Activated naive CD8-positive, alpha-beta T cell (primary cell): Measurements from ENCODE around the gene MCOLN1.
"Not testable (repeated sequence)": the region's sequence is repeated elsewhere in the genome, so short reads cannot be mapped to it uniquely, and the experiment has no call there.

Experiments
- H3K27ac Mint-ChIP-seq: one replicate; pipeline ENCODE4 v1.8.0; 2021; ENCODE audit warnings: mixed read lengths
- H3K27me3 Mint-ChIP-seq: one replicate; pipeline ENCODE4 v1.8.0; 2021; ENCODE audit warnings: mixed read lengths
- H3K36me3 Mint-ChIP-seq: one replicate; pipeline ENCODE4 v1.8.0; 2021; ENCODE audit warnings: mixed read lengths
- H3K4me1 Mint-ChIP-seq: one replicate; pipeline ENCODE4 v1.8.0; 2021; ENCODE audit warnings: low read depth, mixed read lengths
- H3K4me3 Mint-ChIP-seq: one replicate; pipeline ENCODE4 v1.8.0; 2021; ENCODE audit warnings: mild to moderate bottlenecking, mixed read lengths
- H3K9me3 Mint-ChIP-seq: one replicate; pipeline ENCODE4 v1.8.0; 2021; ENCODE audit warnings: low read depth, mixed read lengths

The MCOLN1 gene

GRCh38 chr19:7554990-7555864 is 32.8 kb downstream of the MCOLN1 start:
- Mint-ChIP-seq H3K4me3 (no peak overlapping the region), H3K36me3 (peaks cover 8% of the 10 kb centered on the region), H3K27ac (no peak overlapping the region), H3K27me3 (no peaks in the 10 kb centered on the region), H3K9me3 (no peaks in the 10 kb centered on the region), H3K4me1 (peaks cover 5% of the 10 kb centered on the region)

GRCh38 chr19:7556696-7557315 is 34.4 kb downstream of the MCOLN1 start:
- Mint-ChIP-seq H3K27ac (no peak overlapping the region), H3K27me3 (no peaks in the 10 kb centered on the region), H3K9me3 (no peaks in the 10 kb centered on the region), H3K4me3 (no peak overlapping the region), H3K36me3 (peaks cover 11% of the 10 kb centered on the region), H3K4me1 (peaks cover 2% of the 10 kb centered on the region)

GRCh38 chr19:7558667-7559066 is 36.2 kb downstream of the MCOLN1 start:
- Mint-ChIP-seq H3K27me3 (no peaks in the 10 kb centered on the region), H3K4me1 (no peaks in the 10 kb centered on the region), H3K36me3 (peaks cover 11% of the 10 kb centered on the region), H3K4me3 (no peak overlapping the region), H3K27ac (no peak overlapping the region), H3K9me3 (no peaks in the 10 kb centered on the region)

DNA sequence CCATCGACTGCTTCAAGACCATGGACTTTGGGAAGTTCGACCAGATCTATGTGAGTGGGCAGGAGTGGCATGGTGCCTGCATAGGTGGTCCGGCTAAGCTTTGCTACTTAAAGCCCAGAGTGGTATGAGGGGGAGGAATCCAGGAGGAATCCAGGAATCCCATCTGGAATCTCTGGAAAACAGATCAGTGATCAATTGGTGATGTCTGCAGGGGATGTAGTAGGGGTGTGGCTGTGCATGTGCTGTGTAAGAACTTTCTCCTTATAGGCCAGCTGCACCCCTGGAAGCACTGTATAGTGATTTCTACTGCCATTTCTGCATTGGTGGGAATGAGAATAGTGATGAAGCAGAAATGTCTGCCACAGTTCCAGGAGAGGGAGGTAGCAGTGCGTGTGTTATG is 36.7 kb downstream of the MCOLN1 start:
- H3K4me1 Mint-ChIP-seq: no peaks in the 10 kb centered on the region
- H3K27ac Mint-ChIP-seq: no peak overlapping the region
- H3K4me3 Mint-ChIP-seq: no peak overlapping the region
- no peaks in the 10 kb centered on the region for H3K27me3 Mint-ChIP-seq
- H3K9me3 Mint-ChIP-seq: no peaks in the 10 kb centered on the region
- H3K36me3 Mint-ChIP-seq: peaks cover 11% of the 10 kb centered on the region

DNA sequence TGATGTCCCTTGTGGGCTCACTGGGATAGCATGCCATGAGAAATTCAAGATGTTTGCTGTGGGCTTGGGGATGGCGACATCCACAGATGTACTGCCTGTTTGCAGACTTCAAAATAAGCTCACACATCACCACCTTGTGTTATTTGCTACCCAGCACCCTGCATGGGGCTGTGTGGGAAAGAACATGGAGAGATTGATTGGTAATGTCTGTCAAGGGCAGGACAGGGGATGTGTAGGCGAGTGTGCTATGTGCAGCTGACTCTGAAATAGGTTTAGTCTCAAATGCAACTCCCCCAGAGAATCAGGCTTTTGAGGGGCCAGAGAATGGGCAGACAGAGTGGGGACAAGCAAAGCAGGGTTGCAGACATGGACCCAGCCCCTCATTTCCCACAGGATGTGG is 37.8 kb downstream of the MCOLN1 start:
- no peaks in the 10 kb centered on the region for H3K4me1 Mint-ChIP-seq
- no peaks in the 10 kb centered on the region for H3K27me3 Mint-ChIP-seq
- H3K36me3 Mint-ChIP-seq: peaks cover 11% of the 10 kb centered on the region
- no peak overlapping the region for H3K4me3 Mint-ChIP-seq
- H3K9me3 Mint-ChIP-seq: no peaks in the 10 kb centered on the region
- H3K27ac Mint-ChIP-seq: no peak overlapping the region

DNA sequence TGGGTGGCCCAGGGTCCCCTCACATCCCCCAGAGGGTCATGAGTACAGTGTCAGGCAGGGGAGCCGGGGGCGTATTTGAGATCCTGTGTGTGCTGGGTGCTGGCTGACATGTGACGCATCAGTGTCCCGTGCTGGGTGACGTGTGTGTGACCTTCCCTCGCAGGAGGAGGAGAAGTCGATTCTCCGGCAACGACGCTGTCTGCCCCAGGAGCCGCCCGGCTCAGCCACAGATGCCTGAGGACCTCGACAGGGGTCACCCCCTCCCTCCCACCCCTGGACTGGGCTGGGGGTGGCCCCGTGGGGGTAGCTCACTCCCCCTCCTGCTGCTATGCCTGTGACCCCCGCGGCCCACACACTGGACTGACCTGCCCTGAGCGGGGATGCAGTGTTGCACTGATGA is 38.9 kb downstream of the MCOLN1 start:
- Mint-ChIP-seq H3K36me3 (peaks cover 11% of the 10 kb centered on the region), H3K27me3 (no peaks in the 10 kb centered on the region), H3K4me3 (no peak overlapping the region), H3K9me3 (no peaks in the 10 kb centered on the region), H3K27ac (no peak overlapping the region), H3K4me1 (no peaks in the 10 kb centered on the region)

DNA sequence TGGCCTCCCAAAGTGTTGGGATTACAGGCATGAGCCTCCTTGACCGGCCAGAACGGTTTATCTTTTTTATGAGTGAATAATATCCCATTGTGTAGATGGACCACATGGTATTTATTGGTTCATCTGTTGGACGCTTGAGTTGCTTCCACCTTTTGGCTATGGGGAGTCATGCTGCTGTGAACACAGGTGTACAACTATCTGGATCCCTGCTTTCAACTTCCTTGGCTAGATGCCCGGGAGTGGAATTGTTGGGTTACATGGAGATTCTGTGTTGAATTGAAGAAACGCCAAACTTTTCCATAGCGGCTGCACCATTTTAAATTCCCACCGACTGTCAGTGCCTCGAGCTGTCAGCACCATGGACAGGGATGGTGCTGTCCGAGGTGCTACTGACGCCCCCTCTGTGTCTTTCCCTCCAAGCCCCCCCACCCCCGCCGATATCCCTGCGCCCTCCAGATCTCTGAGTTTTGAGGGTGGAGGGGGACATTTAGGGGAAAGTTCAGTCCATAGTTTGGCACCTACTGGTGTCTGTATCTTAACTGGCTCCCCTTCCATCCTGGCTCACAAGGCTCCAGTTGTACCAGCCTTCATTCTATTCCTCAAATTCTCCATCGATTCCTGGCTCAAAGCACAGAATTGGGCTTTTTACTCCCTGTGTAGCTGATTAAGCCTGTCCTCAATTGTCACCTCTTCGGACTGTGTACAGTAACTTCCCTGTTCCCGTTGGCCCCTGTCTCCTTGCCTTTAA is 40.4 kb downstream of the MCOLN1 start:
- Mint-ChIP-seq H3K4me1 (no peaks in the 10 kb centered on the region), H3K4me3 (no peak overlapping the region), H3K27me3 (no peaks in the 10 kb centered on the region), H3K36me3 (peaks cover 10% of the 10 kb centered on the region), H3K9me3 (no peaks in the 10 kb centered on the region), H3K27ac (no peak overlapping the region)

GRCh38 chr19:7564866-7565265 is 42.4 kb downstream of the MCOLN1 start:
- no peaks in the 10 kb centered on the region for H3K27me3 Mint-ChIP-seq
- peaks cover 4% of the 10 kb centered on the region for H3K36me3 Mint-ChIP-seq
- no peak overlapping the region for H3K27ac Mint-ChIP-seq
- no peaks in the 10 kb centered on the region for H3K9me3 Mint-ChIP-seq
- peaks cover 2% of the 10 kb centered on the region for H3K4me1 Mint-ChIP-seq
- no peak overlapping the region for H3K4me3 Mint-ChIP-seq

GRCh38 chr19:7565332-7565731 is 42.9 kb downstream of the MCOLN1 start:
- Mint-ChIP-seq H3K36me3 (peaks cover 1% of the 10 kb centered on the region), H3K27me3 (no peaks in the 10 kb centered on the region), H3K27ac (no peak overlapping the region), H3K4me3 (no peak overlapping the region), H3K4me1 (peaks cover 2% of the 10 kb centered on the region), H3K9me3 (no peaks in the 10 kb centered on the region)

- H3K4me1 Mint-ChIP-seq: peaks cover 2% of the 10 kb centered on the region
- no peaks in the 10 kb centered on the region for H3K9me3 Mint-ChIP-seq
- H3K4me3 Mint-ChIP-seq: no peak overlapping the region
- no peaks in the 10 kb centered on the region for H3K36me3 Mint-ChIP-seq
- peaks cover 2% of the 10 kb centered on the region for H3K27me3 Mint-ChIP-seq
- no peak overlapping the region for H3K27ac Mint-ChIP-seq
Measured at GRCh38 chr19:7570761-7571160, 48.3 kb downstream of the MCOLN1 start.

DNA sequence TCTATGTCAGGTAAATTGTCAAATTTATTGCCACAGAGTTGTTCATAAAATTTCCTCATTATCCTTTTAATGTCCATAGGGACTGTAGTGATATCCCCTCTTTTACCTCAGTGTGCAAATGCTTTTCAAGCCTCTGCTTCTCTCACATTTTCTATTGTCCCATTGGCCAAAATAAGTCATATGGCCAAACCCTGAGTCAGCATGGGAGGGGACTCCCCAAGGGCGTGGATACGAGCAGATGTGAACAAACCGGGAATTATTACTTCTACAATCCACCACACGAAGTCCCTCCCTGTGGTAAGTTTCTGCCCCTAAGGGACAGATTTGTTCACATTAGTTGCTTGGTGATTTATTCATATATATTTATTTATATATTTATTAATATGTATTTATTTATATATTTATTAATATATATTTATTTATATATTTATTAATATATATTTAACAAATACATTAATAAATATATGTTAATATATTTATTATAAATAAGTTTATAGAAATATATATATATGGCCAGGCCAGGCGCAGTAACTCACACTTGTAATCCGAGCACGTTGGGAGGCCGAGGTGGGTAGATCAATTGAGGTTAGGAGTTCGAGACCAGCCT is 53.1 kb downstream of the MCOLN1 start:
- no peaks in the 10 kb centered on the region for H3K36me3 Mint-ChIP-seq
- no peaks in the 10 kb centered on the region for H3K4me1 Mint-ChIP-seq
- H3K27ac Mint-ChIP-seq: no peak overlapping the region
- no peak overlapping the region for H3K4me3 Mint-ChIP-seq
- H3K9me3 Mint-ChIP-seq: no peaks in the 10 kb centered on the region
- peaks cover 6% of the 10 kb centered on the region for H3K27me3 Mint-ChIP-seq

DNA sequence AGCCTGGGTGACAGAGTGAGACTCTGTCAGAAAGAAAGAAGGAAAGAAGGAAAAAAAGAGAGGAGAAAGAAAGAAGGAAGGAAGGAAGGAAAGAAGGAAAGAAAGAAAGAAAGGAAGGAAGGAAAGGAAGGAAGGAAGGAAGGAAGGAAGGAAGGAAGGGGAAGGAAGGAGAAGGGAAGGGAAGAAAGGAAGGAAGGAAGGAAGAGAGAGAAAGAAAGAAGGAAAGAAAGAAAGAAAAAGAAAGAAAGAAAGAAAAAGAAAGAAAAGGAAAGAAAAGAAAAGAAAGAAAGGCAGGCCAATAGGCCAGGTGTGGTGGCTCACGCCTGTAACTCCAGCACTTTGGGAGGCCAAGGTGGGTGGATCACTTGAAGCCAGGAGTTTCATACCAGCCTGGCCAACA is 55.0 kb downstream of the MCOLN1 start:
- H3K27me3 Mint-ChIP-seq, H3K4me1 Mint-ChIP-seq, H3K36me3 Mint-ChIP-seq, H3K4me3 Mint-ChIP-seq, H3K27ac Mint-ChIP-seq, H3K9me3 Mint-ChIP-seq: not testable (repeated sequence)

GRCh38 chr19:7578127-7578526 is 55.7 kb downstream of the MCOLN1 start:
- Mint-ChIP-seq H3K9me3 (no peaks in the 10 kb centered on the region), H3K27me3 (peaks cover 6% of the 10 kb centered on the region), H3K4me1 (no peaks in the 10 kb centered on the region), H3K4me3 (no peak overlapping the region), H3K36me3 (no peaks in the 10 kb centered on the region), H3K27ac (no peak overlapping the region)

- Mint-ChIP-seq H3K4me1 (no peaks in the 10 kb centered on the region), H3K4me3 (no peak overlapping the region), H3K27ac (no peak overlapping the region), H3K36me3 (no peaks in the 10 kb centered on the region), H3K9me3 (no peaks in the 10 kb centered on the region), H3K27me3 (peaks cover 6% of the 10 kb centered on the region)
Measured at GRCh38 chr19:7579182-7579581, 56.8 kb downstream of the MCOLN1 start.

DNA sequence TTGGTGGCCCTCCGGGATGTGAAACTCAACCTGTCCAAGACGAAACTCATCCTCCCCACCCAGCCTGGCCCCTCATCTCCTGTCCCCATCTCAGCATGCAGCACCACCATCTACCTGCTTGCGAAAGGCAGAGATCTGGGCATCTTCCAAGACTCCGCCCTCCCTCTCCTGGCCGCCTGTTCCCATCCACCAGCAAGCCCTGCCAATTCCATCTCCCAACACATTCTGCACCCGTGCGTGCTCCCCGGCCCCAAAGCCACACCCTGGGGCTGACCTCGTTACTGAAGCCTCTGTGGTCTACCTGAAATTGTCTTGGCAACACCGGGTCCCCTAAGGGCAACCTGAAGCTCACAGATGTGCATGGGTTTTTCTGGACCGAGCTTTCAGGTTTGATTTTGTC is 60.0 kb downstream of the MCOLN1 start:
- Mint-ChIP-seq H3K27me3 (no peaks in the 10 kb centered on the region), H3K27ac (no peak overlapping the region), H3K9me3 (no peaks in the 10 kb centered on the region), H3K4me3 (no peak overlapping the region), H3K4me1 (no peaks in the 10 kb centered on the region), H3K36me3 (no peaks in the 10 kb centered on the region)
